ENCODE results near the gene LAMC3.

Gene LAMC3

DNA sequence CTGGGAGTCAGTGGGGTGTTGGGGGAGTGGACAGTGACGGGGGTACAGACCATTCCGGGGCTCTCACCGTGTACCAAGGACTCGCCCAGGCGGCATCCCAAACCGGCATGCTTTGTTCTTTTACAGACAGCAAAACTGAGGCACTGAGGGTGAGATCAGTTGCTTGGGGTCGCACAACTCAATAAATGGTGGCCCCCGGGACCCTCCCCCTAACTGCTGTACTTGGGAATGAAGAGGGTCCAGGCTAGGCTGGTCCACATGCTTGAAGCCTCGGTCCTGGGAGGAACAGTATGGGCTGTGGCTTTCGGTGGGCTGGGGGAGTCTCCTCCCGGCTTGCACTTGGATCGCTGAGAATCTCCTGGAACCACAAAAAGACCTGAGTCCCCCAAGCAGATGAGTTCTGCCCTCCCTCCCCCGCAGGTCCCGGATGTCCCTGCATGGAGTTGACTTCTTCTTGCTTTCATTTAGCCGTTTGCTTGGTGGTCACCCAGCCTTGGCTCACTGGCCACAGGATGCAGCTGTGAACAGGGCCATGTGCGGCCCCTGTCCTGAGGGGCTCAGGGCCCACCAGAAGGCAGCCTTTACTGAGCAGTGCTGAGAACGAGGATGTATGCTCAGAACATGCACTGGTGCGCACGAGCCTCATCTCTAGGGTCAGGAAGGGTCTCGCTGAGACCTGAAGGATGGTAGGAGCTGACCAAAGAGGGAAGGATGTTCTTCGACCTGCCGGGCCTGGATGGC lies 4.2 kb downstream of the LAMC3 start:
- DNase-seq = no peak

- DNase-seq = no peak
Observed at GRCh38 chr9:131013771-131014676, 5.0 kb downstream of the LAMC3 start.

- no peak for DNase-seq
Observed at GRCh38 chr9:131015112-131015511, 6.1 kb downstream of the LAMC3 start.

- DNase-seq = no peak
Observed at GRCh38 chr9:131015876-131016397, 7.0 kb downstream of the LAMC3 start.

DNA sequence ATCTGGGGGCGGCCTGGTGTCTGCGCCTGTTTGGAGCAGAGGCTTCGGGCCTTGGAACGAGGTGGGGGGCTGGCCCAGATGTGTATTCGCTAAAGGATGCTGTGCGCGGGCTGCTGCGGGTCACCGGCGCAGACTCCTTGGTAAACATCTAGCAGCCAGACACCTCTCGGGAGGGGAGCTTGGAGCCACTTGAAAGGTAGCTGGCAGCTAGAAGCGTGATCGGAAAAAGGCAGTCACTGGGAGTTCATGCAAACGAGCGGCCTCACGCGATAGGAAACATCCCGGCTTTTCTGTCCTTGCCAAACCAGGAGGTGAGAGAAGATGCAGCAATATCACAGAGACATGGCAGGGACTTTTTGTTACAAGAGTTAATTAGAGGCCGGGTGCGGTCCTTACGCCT lies 8.1 kb downstream of the LAMC3 start:
- no peak for DNase-seq

DNA sequence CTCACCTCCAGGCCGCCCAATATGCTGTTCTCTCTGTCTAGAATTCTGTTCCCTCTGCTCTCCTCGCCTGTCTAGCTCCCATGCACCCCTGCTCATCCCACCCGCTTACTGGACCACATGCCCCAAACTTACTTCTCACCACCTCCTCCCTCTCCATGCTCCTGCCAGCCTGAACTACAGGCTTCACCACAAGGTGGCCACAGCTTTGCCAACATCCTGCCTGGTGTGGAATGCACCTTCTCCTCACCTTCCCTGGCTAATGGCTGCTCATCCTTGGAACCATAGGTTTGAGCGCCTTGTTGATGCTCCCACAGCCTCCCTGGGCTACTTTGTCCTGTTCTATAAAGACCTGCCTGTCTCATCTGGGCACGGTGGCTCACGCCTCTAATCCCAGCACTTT lies 9.6 kb downstream of the LAMC3 start:
- no peak for DNase-seq

DNA sequence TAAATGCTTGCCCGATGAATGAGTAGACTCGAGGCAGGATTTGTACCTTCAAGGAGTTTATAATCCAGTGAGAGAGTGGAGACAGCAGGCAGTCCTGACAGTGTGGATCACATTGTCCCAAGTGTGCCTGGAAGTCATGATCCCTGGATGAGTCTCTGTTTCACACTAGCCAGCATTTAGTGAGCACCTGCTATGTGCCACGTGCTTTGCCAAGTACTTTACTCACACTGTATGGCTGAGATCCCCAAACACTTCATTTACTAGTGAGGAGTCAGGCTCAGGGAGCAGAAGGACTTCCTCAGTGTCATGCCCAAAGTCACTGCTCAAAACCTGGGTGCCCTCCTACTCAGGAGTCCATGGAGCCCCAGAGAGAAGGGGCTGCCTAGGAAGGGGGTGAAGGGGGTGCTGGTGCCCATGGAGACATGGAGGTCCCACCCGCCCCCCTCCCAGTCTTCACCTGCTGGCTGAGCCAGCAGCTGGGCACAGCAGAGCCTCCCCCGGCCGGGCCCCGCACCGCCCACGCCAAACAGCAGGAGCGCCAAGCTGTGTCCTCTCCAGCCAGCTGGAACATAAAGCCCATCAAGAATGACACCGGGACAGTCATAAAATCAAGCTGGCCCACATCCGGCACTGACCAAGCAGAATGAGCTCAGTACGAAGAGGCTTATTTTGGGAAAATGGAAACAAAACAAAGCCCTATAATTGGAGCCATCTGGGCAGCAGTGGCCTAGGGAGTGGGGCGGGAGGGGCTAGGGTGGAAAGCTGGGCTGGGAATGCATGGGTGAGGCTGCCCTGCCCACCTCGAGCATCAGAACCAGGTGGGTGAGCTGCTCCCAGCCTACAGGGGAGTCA lies 10.6 kb downstream of the LAMC3 start:
- DNase-seq = peak; percentile 21

DNA sequence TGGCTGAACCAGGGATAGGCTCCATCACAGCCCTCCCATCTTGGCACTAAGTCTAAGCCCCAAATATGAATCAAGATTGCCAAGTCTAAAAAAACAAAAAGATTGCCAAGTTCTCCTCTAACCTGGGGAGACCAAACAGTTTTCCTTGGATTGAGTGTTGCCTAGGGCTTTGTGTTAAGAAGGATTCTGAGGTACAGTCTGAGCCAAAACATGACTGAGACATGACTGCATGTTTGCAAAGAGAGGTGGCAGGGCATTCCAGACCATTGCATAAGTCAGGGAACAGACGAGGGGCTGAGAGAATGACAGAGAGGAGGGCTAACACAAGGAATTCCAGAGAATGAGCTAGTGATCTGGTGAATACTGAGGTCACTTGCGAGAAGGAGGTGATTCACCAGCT lies 11.4 kb downstream of the LAMC3 start:
- DNase-seq = no peak

- no peak for DNase-seq
Observed at GRCh38 chr9:131020862-131021261, 11.9 kb downstream of the LAMC3 start.

GRCh38 chr9:131021785-131022184 lies 12.8 kb downstream of the LAMC3 start:
- DNase-seq = no peak

DNA sequence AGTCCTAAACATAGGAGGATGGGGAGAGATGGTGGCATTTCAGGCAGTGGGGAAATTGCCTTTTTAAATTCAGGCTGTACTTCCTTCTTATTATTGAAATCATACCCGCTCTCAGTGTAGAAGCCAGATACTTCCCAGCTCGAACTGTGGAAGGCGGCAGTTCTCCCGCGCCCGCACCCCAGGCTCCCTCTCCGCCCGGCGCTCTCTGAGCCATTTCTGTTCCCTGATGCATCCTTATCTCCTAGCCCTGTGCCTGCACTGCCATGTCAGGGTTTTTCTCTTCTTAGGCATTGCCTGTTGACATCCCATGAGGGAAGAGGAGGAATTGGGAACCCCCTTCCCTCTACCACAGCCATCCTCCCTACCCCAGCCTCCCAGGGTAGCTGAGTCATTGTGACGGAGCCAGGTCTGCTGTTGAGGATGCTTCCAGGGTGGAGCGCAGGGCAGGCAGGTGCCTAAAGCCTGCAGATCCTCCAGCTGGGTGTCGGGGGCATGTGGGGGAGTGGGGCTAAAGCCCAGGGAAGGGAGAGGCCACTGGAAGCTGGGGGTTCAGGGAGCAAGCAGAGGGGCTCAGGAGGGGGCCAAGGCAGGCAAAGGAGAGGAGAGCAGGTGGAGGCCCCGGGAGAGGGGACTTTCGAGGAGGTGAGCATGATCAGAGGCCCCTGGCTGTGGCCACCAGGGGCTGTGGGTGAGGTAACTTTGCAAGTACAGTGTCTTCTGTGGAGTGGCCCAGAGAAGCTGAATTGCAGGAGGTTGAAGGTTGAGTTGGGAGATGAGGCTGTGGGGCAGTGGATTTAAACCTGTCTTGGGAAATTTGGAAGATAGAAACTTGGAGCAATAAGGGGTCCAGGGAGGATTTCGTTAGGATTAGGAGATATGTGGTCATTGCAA lies 16.2 kb downstream of the LAMC3 start:
- DNase-seq = no peak

DNA sequence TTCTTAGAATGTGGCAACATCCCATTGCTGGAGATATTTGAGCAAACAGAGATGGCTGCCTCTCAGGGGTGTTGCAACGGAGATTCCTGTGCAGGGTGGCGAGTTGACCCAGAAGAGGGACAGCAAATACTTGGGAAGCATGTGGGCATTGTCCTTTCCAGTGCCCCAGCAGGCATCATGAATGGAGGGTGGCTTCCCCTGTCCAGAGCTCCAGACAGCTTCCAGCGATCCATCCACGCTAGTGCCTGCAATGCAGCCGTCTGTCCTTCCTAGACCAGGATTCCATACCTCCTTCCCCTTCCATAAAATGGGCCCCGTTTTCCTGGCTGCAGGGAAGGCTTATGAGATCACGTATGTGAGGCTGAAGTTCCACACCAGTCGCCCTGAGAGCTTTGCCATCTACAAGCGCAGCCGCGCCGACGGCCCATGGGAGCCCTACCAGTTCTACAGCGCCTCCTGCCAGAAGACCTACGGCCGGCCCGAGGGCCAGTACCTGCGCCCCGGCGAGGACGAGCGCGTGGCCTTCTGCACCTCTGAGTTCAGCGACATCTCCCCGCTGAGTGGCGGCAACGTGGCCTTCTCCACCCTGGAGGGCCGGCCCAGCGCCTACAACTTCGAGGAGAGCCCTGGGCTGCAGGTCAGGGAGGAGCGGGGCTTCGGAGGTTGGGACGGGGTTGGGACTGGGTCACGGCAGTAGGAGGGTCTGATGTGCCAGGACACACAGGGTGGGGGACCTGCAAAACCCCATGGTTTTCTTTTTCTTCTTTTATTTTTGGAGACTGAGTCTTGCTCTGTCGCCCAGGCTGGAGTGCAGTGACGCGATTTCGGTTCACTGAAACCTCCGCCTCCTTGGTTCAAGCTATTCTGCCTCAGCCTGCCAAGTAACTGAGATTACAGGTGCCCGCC lies 17.2 kb downstream of the LAMC3 start:
- no peak for DNase-seq

- DNase-seq = no peak
Observed at GRCh38 chr9:131027048-131027871, 18.3 kb downstream of the LAMC3 start.

GRCh38 chr9:131027872-131028179 lies 18.9 kb downstream of the LAMC3 start:
- no peak for DNase-seq

DNA sequence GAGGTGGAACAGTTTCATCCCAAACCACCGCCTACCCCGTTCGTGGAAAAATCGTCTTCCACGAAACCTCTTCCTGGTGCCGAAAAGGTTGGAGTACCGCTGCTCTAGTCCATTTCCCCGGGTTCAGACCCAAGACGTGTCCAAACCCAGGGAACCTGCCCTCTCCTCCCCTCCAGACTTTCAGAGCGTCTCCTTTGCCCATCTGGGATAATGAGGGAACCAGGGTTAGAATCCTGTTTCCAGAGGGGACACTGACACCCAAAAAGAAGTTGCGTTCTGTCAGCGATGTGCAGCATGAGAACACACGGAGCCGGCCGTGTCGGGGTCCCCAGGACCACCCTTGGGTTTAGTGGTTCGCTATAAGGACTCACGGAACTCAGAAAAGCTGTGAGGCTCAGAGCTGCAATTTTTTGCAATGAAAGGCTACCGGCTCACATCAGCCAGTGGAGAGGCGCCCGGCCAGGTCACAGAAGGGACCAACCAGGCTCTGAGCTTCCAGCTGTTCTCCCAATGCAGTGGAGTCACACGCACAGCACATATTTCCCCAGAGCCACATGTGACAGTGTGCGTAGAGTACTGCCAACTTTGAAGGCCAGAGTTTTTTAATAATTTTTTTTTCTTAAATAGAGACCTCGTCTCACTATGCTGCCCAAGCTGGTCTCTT lies 19.4 kb downstream of the LAMC3 start:
- DNase-seq = no peak

- no peak for DNase-seq
Observed at GRCh38 chr9:131028931-131029573, 20.1 kb downstream of the LAMC3 start.

DNA sequence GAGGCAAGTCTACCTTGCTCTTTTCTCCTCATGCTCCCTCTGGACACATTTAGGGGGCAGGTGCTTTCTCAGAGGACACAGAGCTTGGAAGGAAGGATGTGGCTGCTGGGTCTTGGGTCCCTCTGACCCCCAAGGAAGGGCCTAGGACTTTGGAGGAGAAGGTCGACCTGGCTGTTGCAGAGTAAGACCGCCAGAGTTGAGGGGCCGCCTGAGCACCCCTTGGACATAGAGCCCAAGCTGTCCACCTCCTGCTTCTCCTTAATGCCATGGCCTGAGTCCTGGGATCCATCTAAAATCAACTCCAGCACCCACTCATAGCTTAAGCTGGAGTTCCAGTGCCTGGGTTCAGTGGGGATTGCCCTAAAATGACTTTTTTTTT lies 20.6 kb downstream of the LAMC3 start:
- no peak for DNase-seq

- DNase-seq = no peak
Observed at GRCh38 chr9:131030239-131031004, 21.4 kb downstream of the LAMC3 start.
